IMR-90 (cell line): Measurements from ENCODE around the gene DNAI2. TPM values are rescaled to one million over a fixed set of nuclear protein-coding genes. Genes with fewer than 3 reads are reported as not detected.

ENCODE experiments used
- ATAC-seq: fragments of 200-7000 bp; cut with Tn5 transposase; 2 replicates; pipeline ENCODE4 v1.9.1; 2020; ENCODE audit warnings: low read depth, mild to moderate bottlenecking, moderate library complexity
- BruUV-seq: library from RNA; stranded (reverse); fragments of 400-500 nt; replicated peaks from 2 replicates; lab custom pipeline; 2021; lab: Mats Ljungman, UMichigan
- CTCF ChIA-PET: fragments of 300-600 bp; formaldehyde crosslinking; extraction: SDS; loops from one replicate; lab custom pipeline; 2021; ENCODE audit warnings: antibody characterized with exemption; lab: Yijun Ruan, JAX
- POLR2A ChIA-PET: fragments of 300-600 bp; sonication (Branson Sonifier 250); formaldehyde crosslinking; loops from one replicate; lab custom pipeline; 2022; ENCODE audit warnings: antibody characterized with exemption; ENCODE audit not compliant: unreplicated experiment; lab: Charles Lee
- DNase-seq: peaks from one replicate; pipeline ENCODE4 v3.0.0; 2013
- H2AFZ ChIP-seq: replicated peaks from 2 replicates; pipeline ENCODE3; 2013; ENCODE audit warnings: low read length, mild to moderate bottlenecking; ENCODE audit not compliant: poor library complexity
- H2AK5ac ChIP-seq: 2 replicates; pipeline ENCODE4 v1.6.1; 2013; ENCODE audit warnings: low read depth, low read length, inconsistent platforms
- H2AK9ac ChIP-seq: replicated peaks from 2 replicates; pipeline ENCODE3; 2013; ENCODE audit warnings: mild to moderate bottlenecking, low read depth, low read length, moderate library complexity; ENCODE audit not compliant: poor library complexity
- H2BK120ac ChIP-seq: 2 replicates; pipeline ENCODE4 v1.6.1; 2013; ENCODE audit warnings: low read depth, low read length, inconsistent platforms
- H2BK15ac ChIP-seq: 3 replicates; pipeline ENCODE4 v1.6.1; 2013; ENCODE audit warnings: low read depth, low read length, inconsistent platforms
- H2BK20ac ChIP-seq: 2 replicates; pipeline ENCODE4 v1.6.1; 2013; ENCODE audit warnings: low read depth, mild to moderate bottlenecking, inconsistent platforms, low read length, moderate library complexity
- H2BK5ac ChIP-seq: 2 replicates; pipeline ENCODE4 v1.6.1; 2013; ENCODE audit warnings: mild to moderate bottlenecking, low read depth, low read length, inconsistent platforms; ENCODE audit not compliant: poor library complexity, severe bottlenecking
- H3K14ac ChIP-seq: replicated peaks from 2 replicates; pipeline ENCODE4 v1.6.1; 2013; ENCODE audit warnings: low read depth, low read length, inconsistent platforms
- H3K18ac ChIP-seq: 2 replicates; pipeline ENCODE4 v1.6.1; 2013; ENCODE audit warnings: low read depth, low read length, control low read depth
- H3K23ac ChIP-seq: 2 replicates; pipeline ENCODE4 v1.6.1; 2013; ENCODE audit warnings: low read depth, low read length, inconsistent platforms
- H3K27ac ChIP-seq: 2 replicates; pipeline ENCODE4 v1.5.1; 2013; ENCODE audit warnings: mild to moderate bottlenecking, control low read depth, low read length; ENCODE audit not compliant: insufficient read depth
- H3K27me3 ChIP-seq: 2 replicates; pipeline ENCODE4 v1.6.1; 2013; ENCODE audit warnings: low read length; ENCODE audit not compliant: control insufficient read depth, insufficient read depth
- H3K36me3 ChIP-seq: 2 replicates; pipeline ENCODE4 v1.6.1; 2013; ENCODE audit warnings: low read length, mixed read lengths; ENCODE audit not compliant: control insufficient read depth, insufficient read depth
- H3K4ac ChIP-seq: 2 replicates; pipeline ENCODE4 v1.6.1; 2013; ENCODE audit warnings: low read depth, low read length, inconsistent platforms
- H3K4me1 ChIP-seq: 2 replicates; pipeline ENCODE4 v1.6.1; 2013; ENCODE audit warnings: low read length, mixed read lengths; ENCODE audit not compliant: control insufficient read depth, insufficient read depth
- H3K4me2 ChIP-seq: 2 replicates; pipeline ENCODE4 v1.6.1; 2013; ENCODE audit warnings: low read depth, mild to moderate bottlenecking, control low read depth, low read length, moderate library complexity
- H3K4me3 ChIP-seq: 2 replicates; pipeline ENCODE4 v1.5.1; 2013; ENCODE audit warnings: low read depth, mild to moderate bottlenecking, control low read depth, low read length, moderate library complexity; ENCODE audit not compliant: insufficient read depth
- H3K56ac ChIP-seq: 2 replicates; pipeline ENCODE4 v1.6.1; 2013; ENCODE audit warnings: low read length, inconsistent platforms; ENCODE audit not compliant: insufficient read depth; ENCODE audit errors: extremely low read depth
- H3K79me1 ChIP-seq, 2 experiments: 2 replicates each; pipeline ENCODE4 v1.6.1; 2013; ENCODE audit warnings: low read length in 2 of 2, inconsistent platforms in 1 of 2, low read depth in 1 of 2
- H3K9ac ChIP-seq: 2 replicates; pipeline ENCODE4 v1.6.1; 2013; ENCODE audit warnings: low read depth, low read length, control low read depth
- H3K9me1 ChIP-seq: 2 replicates; pipeline ENCODE4 v1.6.1; 2013; ENCODE audit warnings: low read length, inconsistent platforms; ENCODE audit not compliant: insufficient read depth
- H3K9me3 ChIP-seq: 2 replicates; pipeline ENCODE4 v1.6.1; 2013; ENCODE audit warnings: low read length; ENCODE audit not compliant: control insufficient read depth, insufficient read depth
- H4K20me1 ChIP-seq: 2 replicates; pipeline ENCODE4 v1.6.1; 2013; ENCODE audit warnings: low read length, inconsistent platforms; ENCODE audit not compliant: insufficient read depth
- H4K5ac ChIP-seq: 2 replicates; pipeline ENCODE4 v1.6.1; 2013; ENCODE audit warnings: mild to moderate bottlenecking, low read depth, low read length, control low read depth
- H4K8ac ChIP-seq, 2 experiments: 2 replicates each; pipeline ENCODE4 v1.6.1; 2013; ENCODE audit warnings: low read depth in 2 of 2, low read length in 2 of 2, control low read depth in 1 of 2, inconsistent platforms in 1 of 2
- H4K91ac ChIP-seq: 2 replicates; pipeline ENCODE4 v1.6.1; 2013; ENCODE audit warnings: low read depth, low read length, inconsistent platforms; ENCODE audit not compliant: insufficient read depth
- BHLHE40 ChIP-seq: fragments of 150-350 bp; IDR thresholded peaks from 2 replicates; pipeline ENCODE4 v1.6.1; 2016; ENCODE audit warnings: mild to moderate bottlenecking, low read depth, low read length
- CEBPB ChIP-seq: IDR thresholded peaks from 2 replicates; pipeline ENCODE4 v1.6.1; 2012; ENCODE audit warnings: low read depth, low read length, improper control_type of control experiment
- CHD1 ChIP-seq: IDR thresholded peaks from 2 replicates; pipeline ENCODE4 v1.6.1; 2012; ENCODE audit warnings: low read depth, low read length, improper control_type of control experiment
- CTCF ChIP-seq: conservative IDR thresholded peaks from 2 replicates; pipeline ENCODE4 v1.5.1; 2012; ENCODE audit warnings: mild to moderate bottlenecking, low read depth, low read length, improper control_type of control experiment
- ELK1 ChIP-seq: fragments of 150-350 bp; IDR thresholded peaks from 2 replicates; pipeline ENCODE4 v1.6.1; 2016; ENCODE audit warnings: low read depth, mild to moderate bottlenecking, low read length, moderate library complexity, borderline replicate concordance
- FOS ChIP-seq: fragments of 150-350 bp; IDR thresholded peaks from 2 replicates; pipeline ENCODE4 v1.6.1; 2016; ENCODE audit warnings: low read depth, low read length
- MAFK ChIP-seq: IDR thresholded peaks from 2 replicates; pipeline ENCODE4 v1.6.1; 2012; ENCODE audit warnings: low read depth, low read length, improper control_type of control experiment
- MAZ ChIP-seq: IDR thresholded peaks from 2 replicates; pipeline ENCODE4 v1.6.1; 2012; ENCODE audit warnings: low read depth, mild to moderate bottlenecking, low read length, improper control_type of control experiment, moderate library complexity, borderline replicate concordance
- MXI1 ChIP-seq: IDR thresholded peaks from 2 replicates; pipeline ENCODE4 v1.6.1; 2012; ENCODE audit warnings: low read depth, mild to moderate bottlenecking, low read length, moderate library complexity, borderline replicate concordance
- NFE2L2 ChIP-seq: fragments of 150-350 bp; IDR thresholded peaks from 2 replicates; pipeline ENCODE4 v1.6.1; 2016; ENCODE audit warnings: low read depth, mild to moderate bottlenecking, low read length
- POLR2A ChIP-seq: IDR thresholded peaks from 2 replicates; pipeline ENCODE4 v1.6.1; 2012; ENCODE audit warnings: mild to moderate bottlenecking, low read depth, low read length
- RAD21 ChIP-seq: IDR thresholded peaks from 2 replicates; pipeline ENCODE4 v1.6.1; 2012; ENCODE audit warnings: low read length, improper control_type of control experiment
- RCOR1 ChIP-seq: IDR thresholded peaks from 2 replicates; pipeline ENCODE4 v1.6.1; 2012; ENCODE audit warnings: mild to moderate bottlenecking, low read length, improper control_type of control experiment; ENCODE audit not compliant: insufficient replicate concordance
- RFX5 ChIP-seq: IDR thresholded peaks from 2 replicates; pipeline ENCODE4 v1.8.0; 2012; ENCODE audit warnings: low read depth, mild to moderate bottlenecking, low read length, moderate library complexity
- SMC3 ChIP-seq: fragments of 150-350 bp; IDR thresholded peaks from 2 replicates; pipeline ENCODE4 v1.6.1; 2016; ENCODE audit warnings: low read depth, mild to moderate bottlenecking, antibody characterized with exemption, low read length, moderate library complexity
- USF2 ChIP-seq: fragments of 150-350 bp; IDR thresholded peaks from 2 replicates; pipeline ENCODE4 v1.6.1; 2017; ENCODE audit warnings: mild to moderate bottlenecking, antibody characterized with exemption, low read length, low read depth
- WGBS, 2 experiments: methylation state at CpG; one replicate each; pipeline versions ENCODE4 v1.1.5 to v1.1.7; 2013; ENCODE audit warnings: missing lambda C conversion rate in 2 of 2; ENCODE audit not compliant: insufficient read length in 1 of 2; ENCODE audit errors: extremely low coverage in 2 of 2; 5-methylcytosine and 5-hydroxymethylcytosine counted together
- dilution Hi-C: fragments of 300-500 bp; cut with HindIII; formaldehyde crosslinking; loops from one replicate; pipeline ENCODE4 v1.14.3; 2018; ENCODE audit warnings: low sequenced_read_pairs; ENCODE audit not compliant: unreplicated experiment
- in situ Hi-C: fragments of 300-500 bp; cut with MboI; formaldehyde crosslinking; loops from 3 replicates; pipeline ENCODE4 v1.14.3; 2019; ENCODE audit warnings: low sequenced_read_pairs, inconsistent platforms, mixed read lengths
- intact Hi-C: fragments of 100-400 bp; cut with micrococcal nuclease; formaldehyde crosslinking; loops from 2 replicates; pipeline ENCODE4 v1.10.0; 2022
- polyA plus RNA-seq, 3 experiments: library from polyadenylated mRNA; depleted of rRNA; stranded (reverse); fragments of >200 nt; gene quantifications; 2 replicates each; pipeline ENCODE4 v1.2.3, GENCODE V29; 2012; ENCODE audit warnings: low replicate concordance in 1 of 3
- total RNA-seq: library from RNA; depleted of rRNA; stranded (reverse); fragments of >200 nt; gene quantifications from 2 replicates; pipeline ENCODE4 v1.2.3, GENCODE V29; 2012

The DNAI2 gene
- total and polyA plus RNA-seq, 2 of the 4 experiments (the other 2 are of a cell fraction) = not detected

- Histone ChIP-seq H2AK9ac (no peak overlapping the region), H2BK20ac (no peak overlapping the region), H3K27me3 (no peaks in the 10 kb centered on the region), H3K56ac (no peak overlapping the region), H2AFZ (no peak overlapping the region), H3K14ac (no peak overlapping the region), H2BK120ac (no peak overlapping the region), H3K9ac (no peak overlapping the region), H3K23ac (no peak overlapping the region), H3K79me1 (no peaks in the 10 kb centered on the region), H4K8ac (no peak overlapping the region), H4K5ac (no peak overlapping the region), H3K27ac (no peak overlapping the region), H2BK15ac (no peak overlapping the region), H3K4me3 (no peak overlapping the region), H2AK5ac (no peak overlapping the region), H4K20me1 (no peaks in the 10 kb centered on the region), H3K9me3 (0 out of 2 replicates have a peak, but pooled peaks cover 2% of the 10 kb centered on the region), H3K4ac (no peak overlapping the region), H3K18ac (no peak overlapping the region), H3K4me2 (no peak overlapping the region), H3K9me1 (no peaks in the 10 kb centered on the region), H3K4me1 (no peaks in the 10 kb centered on the region), H4K91ac (no peak overlapping the region), H2BK5ac (no peak overlapping the region), H3K36me3 (no peaks in the 10 kb centered on the region)
- intact Hi-C loops (no loop called here), dilution Hi-C loops (no loop called here), in situ Hi-C loops (no loop called here)
- WGBS, 2 experiments = 84% methylated on average over 7 of the region's 17 CpGs; no CpG with 5 or more reads in 1 of the 2 experiments
- ChIA-PET POLR2A (no interaction called here), CTCF (interaction anchor here (0.6 kb wide), 1 partner anchor 13 kb away, joined by 3 read pairs; no protein-coding TSS in a partner anchor)
- TF ChIP-seq ELK1 (no peak), RFX5 (no peak), CEBPB (no peak), CTCF (no peak), RCOR1 (no peak), USF2 (no peak), CHD1 (no peak), SMC3 (no peak), MAFK (no peak), RAD21 (no peak), MXI1 (no peak), POLR2A (no peak), FOS (no peak), BHLHE40 (no peak), NFE2L2 (no peak), MAZ (no peak)
- no peak for DNase-seq
- BruUV-seq = no TSS peak
- ATAC-seq = no peak
Measured at GRCh38 chr17:74267987-74268499, 6.0 kb upstream of the DNAI2 start.
